Dermis lymphatic vessel endothelial cell (primary cell): ENCODE data around the gene MNAT1. TPM values are rescaled to one million over a fixed set of nuclear protein-coding genes. Genes with fewer than 3 reads are reported as not detected.

Experiments used
- total RNA-seq: library from RNA; depleted of rRNA; stranded (reverse); fragments of >200 nt; gene quantifications from 2 replicates; pipeline ENCODE4 v1.2.1, GENCODE V29; 2014

The MNAT1 gene
- 26.7 and 39.4 TPM in 2 replicates for total RNA-seq

DNA sequence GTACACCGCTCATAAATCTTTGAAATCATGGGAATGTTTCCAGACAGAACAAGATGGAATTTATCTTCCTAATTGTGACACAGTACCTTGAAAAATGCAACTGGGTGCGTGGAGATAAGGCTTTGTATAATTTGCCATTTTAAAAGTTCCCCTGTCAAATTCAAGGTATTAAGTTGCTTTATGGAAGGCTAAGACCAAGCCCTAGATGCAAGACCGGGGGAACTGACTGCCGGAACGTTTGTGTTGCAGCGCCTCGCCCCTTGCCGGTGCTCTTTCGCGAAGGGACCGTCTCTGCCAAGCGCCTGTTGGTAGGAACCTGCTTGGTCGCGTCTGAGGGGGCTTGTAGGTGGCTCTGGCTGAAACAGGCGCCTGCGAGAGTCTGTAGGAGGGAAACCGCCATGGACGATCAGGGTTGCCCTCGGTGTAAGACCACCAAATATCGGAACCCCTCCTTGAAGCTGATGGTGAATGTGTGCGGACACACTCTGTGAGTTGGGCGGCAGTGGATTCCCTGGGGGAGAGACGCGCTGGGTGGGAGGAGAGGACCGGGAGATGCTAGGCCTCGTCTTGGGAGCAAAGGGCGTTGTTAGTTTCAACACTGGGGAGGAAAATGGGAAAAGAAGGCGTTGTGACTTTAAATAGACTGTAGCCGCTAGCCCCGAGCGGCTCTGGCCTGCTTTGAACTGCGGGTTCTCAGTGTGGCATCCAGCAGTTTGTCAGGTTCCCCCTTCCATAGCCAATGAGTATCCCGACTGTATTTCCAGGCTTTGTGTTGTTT lies at the start of gene MNAT1:
TSS of gene MNAT1 (plus strand) at position 297 of the 778 bp plus-strand sequence. CDS start at position 399, 102 bp downstream.

DNA sequence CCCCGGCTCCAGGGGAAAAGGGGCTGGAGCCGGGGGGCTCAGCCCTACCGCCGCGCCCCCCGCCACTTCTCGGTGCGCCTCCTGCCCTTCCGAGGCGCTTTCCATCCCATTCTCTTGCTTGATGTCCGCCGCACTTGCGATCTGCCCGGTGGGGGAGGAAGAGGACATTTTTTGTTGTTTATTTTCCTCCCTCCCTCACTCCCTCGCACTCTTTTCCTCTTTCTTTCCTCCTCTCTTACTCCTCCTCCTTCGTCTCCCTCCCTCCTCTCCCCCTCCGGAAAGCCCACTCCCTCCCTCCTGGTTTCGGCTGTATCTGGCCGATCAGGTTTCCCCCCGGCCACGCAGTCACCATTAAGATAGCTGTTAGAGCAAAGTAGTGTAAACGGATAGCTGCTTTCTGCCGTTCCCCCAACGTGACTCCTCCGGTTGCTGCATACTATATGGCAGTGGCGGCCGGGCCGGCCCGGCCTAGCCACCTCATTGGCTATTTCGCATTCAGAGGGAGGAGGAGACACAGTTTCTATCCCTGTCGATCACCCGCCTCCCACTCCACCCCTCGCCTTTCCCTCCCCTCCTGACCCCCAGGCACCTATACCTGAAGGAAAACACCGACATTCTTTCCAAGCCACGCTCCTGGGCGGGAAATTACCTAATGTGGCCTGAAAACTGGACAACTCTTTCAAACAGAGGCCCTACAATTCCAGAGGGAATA lies 10.5 kb upstream of the MNAT1 start, which contains the start of gene SIX4:
TSS of gene SIX4 (minus strand) at position 445 of the 712 bp plus-strand sequence. CDS start at position 168, 277 bp downstream.

DNA sequence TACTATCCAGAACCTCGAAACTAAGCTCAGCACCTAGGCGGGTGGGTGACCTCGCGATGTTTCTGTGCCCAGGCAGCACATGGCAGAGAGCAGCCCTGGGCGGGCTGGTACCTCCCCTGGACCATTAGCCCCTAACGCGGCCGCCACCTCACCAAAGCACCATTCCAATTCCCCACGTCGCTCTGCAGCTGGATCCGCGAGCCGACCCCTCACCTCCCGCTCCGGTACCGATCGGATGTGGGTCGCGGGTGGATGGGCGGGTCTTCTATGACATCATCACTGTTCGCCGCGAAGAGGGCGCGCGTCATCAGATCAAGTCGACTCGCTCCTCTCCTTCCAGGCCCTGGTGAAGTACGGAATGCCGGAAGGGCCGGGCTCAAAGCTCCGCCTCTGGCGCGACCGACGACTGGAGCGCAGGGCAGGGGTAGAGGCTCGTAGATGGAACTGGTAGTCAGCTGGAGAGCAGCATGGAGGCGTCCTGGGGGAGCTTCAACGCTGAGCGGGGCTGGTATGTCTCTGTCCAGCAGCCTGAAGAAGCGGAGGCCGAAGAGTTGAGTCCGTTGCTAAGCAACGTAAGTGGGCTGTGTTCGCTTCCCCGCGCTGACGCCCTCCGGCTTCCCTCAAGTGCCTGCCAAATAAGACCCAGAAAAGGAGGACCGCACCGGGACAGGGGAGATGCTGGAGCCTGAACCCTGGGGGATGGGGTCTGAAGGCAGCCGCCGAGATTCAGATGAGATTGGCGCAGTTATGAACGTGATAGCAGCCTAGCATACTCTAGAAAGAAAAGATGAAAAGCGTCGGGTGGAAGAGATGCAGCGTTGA lies 246.5 kb downstream of the MNAT1 start, which contains the start of the genes SLC38A6 and TRMT5:
TSS of gene SLC38A6 (plus strand) at position 435 of the 822 bp plus-strand sequence. CDS start at position 468, 33 bp downstream.
TSS of gene TRMT5 (minus strand) at position 269 of the 822 bp plus-strand sequence. CDS start at position 163, 106 bp downstream.

Other genes starting within 250 kb of the MNAT1 start
- gene C14orf39, start 248.7 kb upstream of the MNAT1 start, total RNA-seq = not detected in 2 replicates
- not detected in 2 replicates for gene SIX6, start 225.6 kb upstream of the MNAT1 start, total RNA-seq
- gene SIX1, start 85.3 kb upstream of the MNAT1 start, total RNA-seq = 0.09 and 0.11 TPM in 2 replicates
- gene SIX4, start 10.4 kb upstream of the MNAT1 start, total RNA-seq = 0.54 and 0.69 TPM in 2 replicates
- gene TRMT5, start 246.3 kb downstream of the MNAT1 start, total RNA-seq = 6.3 and 10.5 TPM in 2 replicates
- gene SLC38A6, start 246.5 kb downstream of the MNAT1 start, total RNA-seq = 13.4 and 17.1 TPM in 2 replicates